PC-3 (cell line): ENCODE results near the gene IGSF22. TPM values are rescaled to one million over a fixed set of nuclear protein-coding genes. Genes with fewer than 3 reads are reported as not detected.

Experiments
- ATAC-seq: fragments of 200-7000 bp; cut with Tn5 transposase; 2 replicates; pipeline ENCODE4 v1.9.1; 2020; ENCODE audit warnings: mild to moderate bottlenecking, moderate library complexity
- BruUV-seq: library from RNA; stranded (reverse); fragments of 400-500 nt; replicated peaks from 2 replicates; lab custom pipeline; 2021; lab: Mats Ljungman, UMichigan
- CTCF ChIA-PET: fragments of 300-600 bp; sonication (Branson Sonifier 250); formaldehyde crosslinking; loops from one replicate; lab custom pipeline; 2022; ENCODE audit warnings: antibody characterized with exemption; lab: Charles Lee
- POLR2A ChIA-PET: fragments of 300-600 bp; sonication (Branson Sonifier 250); formaldehyde crosslinking; loops from one replicate; lab custom pipeline; 2022; ENCODE audit warnings: antibody characterized with exemption; ENCODE audit not compliant: unreplicated experiment; lab: Charles Lee
- DNase-seq: peaks from one replicate; pipeline ENCODE4 v3.0.0-alpha.2; 2015
- H2AFZ ChIP-seq: fragments of 300-600 bp; sonication (generic); 2 replicates; pipeline ENCODE4 v1.6.0; 2016; ENCODE audit warnings: antibody characterized with exemption, low read length
- H3F3A ChIP-seq: fragments of 300-600 bp; sonication (generic); one replicate; pipeline ENCODE4 v1.6.0; 2017; ENCODE audit warnings: antibody characterized with exemption, low read length, control low read depth, mild to moderate bottlenecking; ENCODE audit not compliant: unreplicated experiment
- H3K27ac ChIP-seq: fragments of 300-600 bp; sonication (generic); 2 replicates; pipeline ENCODE4 v1.5.1; 2016; ENCODE audit warnings: mild to moderate bottlenecking, low read length
- H3K27me3 ChIP-seq: fragments of 300-600 bp; sonication (generic); 2 replicates; pipeline ENCODE4 v1.6.1; 2016; ENCODE audit warnings: low read length, mixed read lengths
- H3K36me3 ChIP-seq: fragments of 300-600 bp; sonication (generic); 2 replicates; pipeline ENCODE4 v1.6.1; 2016; ENCODE audit warnings: low read depth, mixed run types, low read length, mixed read lengths
- H3K4me1 ChIP-seq: fragments of 300-600 bp; sonication (generic); 2 replicates; pipeline ENCODE4 v1.5.1; 2016; ENCODE audit warnings: low read length; ENCODE audit not compliant: insufficient read depth
- H3K4me2 ChIP-seq: fragments of 300-600 bp; sonication (generic); 2 replicates; pipeline ENCODE4 v1.6.0; 2016; ENCODE audit warnings: low read length
- H3K4me3 ChIP-seq: fragments of 300-600 bp; sonication (generic); 2 replicates; pipeline ENCODE4 v1.5.1; 2016; ENCODE audit warnings: mild to moderate bottlenecking, low read length, mixed read lengths
- H3K79me2 ChIP-seq: fragments of 300-600 bp; sonication (generic); 2 replicates; pipeline ENCODE4 v1.6.1; 2017; ENCODE audit warnings: low read length, mixed read lengths
- H3K9ac ChIP-seq: fragments of 300-600 bp; sonication (generic); 2 replicates; pipeline ENCODE4 v1.6.0; 2016; ENCODE audit warnings: mild to moderate bottlenecking, low read length
- H3K9me2 ChIP-seq: fragments of 300-600 bp; sonication (generic); replicated peaks from 2 replicates; pipeline ENCODE4 v1.6.1; 2016; ENCODE audit warnings: mixed run types, low read length, mixed read lengths
- H3K9me3 ChIP-seq: fragments of 300-600 bp; sonication (generic); 2 replicates; pipeline ENCODE4 v1.6.1; 2016; ENCODE audit warnings: low read length, mixed read lengths
- H4K20me1 ChIP-seq: fragments of 300-600 bp; sonication (generic); 2 replicates; pipeline ENCODE4 v1.6.1; 2016; ENCODE audit warnings: low read length, mixed read lengths
- EZH2 ChIP-seq: fragments of 300-600 bp; sonication (generic); IDR thresholded peaks from one replicate; pipeline ENCODE4 v1.6.1; 2017; ENCODE audit warnings: antibody characterized with exemption, mild to moderate bottlenecking, low read length; ENCODE audit not compliant: unreplicated experiment
- EZH2phosphoT487 ChIP-seq: fragments of 300-600 bp; sonication (generic); IDR thresholded peaks from 2 replicates; pipeline ENCODE4 v1.6.1; 2018; ENCODE audit warnings: mild to moderate bottlenecking, antibody characterized with exemption, low read length, borderline replicate concordance
- intact Hi-C: fragments of 100-400 bp; cut with micrococcal nuclease; formaldehyde crosslinking; loops from 2 replicates; pipeline ENCODE4 v1.9.0; 2023
- total RNA-seq: library from RNA; depleted of rRNA; stranded (reverse); fragments of >200 nt; gene quantifications from 2 replicates; pipeline ENCODE4 v1.2.3, GENCODE V29; 2014
- TF ChIP-seq, protein P1 (sequence below): fragments of 300-600 bp; sonication (generic); conservative IDR thresholded peaks from 2 replicates; pipeline ENCODE4 v1.5.1; 2017; ENCODE audit warnings: antibody characterized with exemption, low read depth, mild to moderate bottlenecking, low read length

The IGSF22 gene
- total RNA-seq, 1 experiment from 2014 or later: not detected

DNA sequence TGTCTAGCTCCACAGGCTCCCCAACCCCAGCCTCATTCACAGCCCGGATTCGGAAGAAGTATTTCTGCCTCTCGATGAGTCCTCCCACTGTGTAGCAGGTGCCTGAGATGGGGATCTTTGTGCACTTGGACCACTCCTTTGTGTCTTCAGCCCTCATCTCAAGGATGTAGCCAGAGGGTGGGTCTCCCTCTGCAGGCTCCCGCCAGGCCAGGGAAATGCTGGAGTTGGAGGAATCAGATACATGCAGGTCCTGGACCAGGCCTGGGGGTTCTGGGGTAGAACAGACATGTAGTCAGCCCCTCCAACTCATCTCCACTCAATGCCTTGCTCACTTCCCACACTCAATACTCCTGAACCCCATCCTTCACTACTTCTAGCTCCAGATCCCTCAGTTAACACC, 16.6 kb downstream of the IGSF22 start:
- ATAC-seq: no peak
- ChIA-PET CTCF (no interaction called here), POLR2A (no interaction called here)
- no peaks in the 10 kb centered on the region for H3K27me3 ChIP-seq
- H3K4me1 ChIP-seq: no peaks in the 10 kb centered on the region
- no peak overlapping the region for H3K9ac ChIP-seq
- H3K4me3 ChIP-seq: no peak overlapping the region
- no peaks in the 10 kb centered on the region for H3F3A ChIP-seq
- no peaks in the 10 kb centered on the region for H4K20me1 ChIP-seq
- no peaks in the 10 kb centered on the region for H3K36me3 ChIP-seq
- no peaks in the 10 kb centered on the region for H3K79me2 ChIP-seq
- no peak overlapping the region for H3K4me2 ChIP-seq
- intact Hi-C loops: no loop called here
- BruUV-seq: no TSS peak
- H2AFZ ChIP-seq: no peak overlapping the region
- TF ChIP-seq EZH2phosphoT487 (no peak), EZH2 (no peak)
- TF ChIP-seq, protein P1, sequence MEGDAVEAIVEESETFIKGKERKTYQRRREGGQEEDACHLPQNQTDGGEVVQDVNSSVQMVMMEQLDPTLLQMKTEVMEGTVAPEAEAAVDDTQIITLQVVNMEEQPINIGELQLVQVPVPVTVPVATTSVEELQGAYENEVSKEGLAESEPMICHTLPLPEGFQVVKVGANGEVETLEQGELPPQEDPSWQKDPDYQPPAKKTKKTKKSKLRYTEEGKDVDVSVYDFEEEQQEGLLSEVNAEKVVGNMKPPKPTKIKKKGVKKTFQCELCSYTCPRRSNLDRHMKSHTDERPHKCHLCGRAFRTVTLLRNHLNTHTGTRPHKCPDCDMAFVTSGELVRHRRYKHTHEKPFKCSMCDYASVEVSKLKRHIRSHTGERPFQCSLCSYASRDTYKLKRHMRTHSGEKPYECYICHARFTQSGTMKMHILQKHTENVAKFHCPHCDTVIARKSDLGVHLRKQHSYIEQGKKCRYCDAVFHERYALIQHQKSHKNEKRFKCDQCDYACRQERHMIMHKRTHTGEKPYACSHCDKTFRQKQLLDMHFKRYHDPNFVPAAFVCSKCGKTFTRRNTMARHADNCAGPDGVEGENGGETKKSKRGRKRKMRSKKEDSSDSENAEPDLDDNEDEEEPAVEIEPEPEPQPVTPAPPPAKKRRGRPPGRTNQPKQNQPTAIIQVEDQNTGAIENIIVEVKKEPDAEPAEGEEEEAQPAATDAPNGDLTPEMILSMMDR: no peak
- no peak for DNase-seq
- no peak overlapping the region for H3K27ac ChIP-seq
- H3K9me3 ChIP-seq: no peaks in the 10 kb centered on the region
- H3K9me2 ChIP-seq: no peaks in the 10 kb centered on the region

DNA sequence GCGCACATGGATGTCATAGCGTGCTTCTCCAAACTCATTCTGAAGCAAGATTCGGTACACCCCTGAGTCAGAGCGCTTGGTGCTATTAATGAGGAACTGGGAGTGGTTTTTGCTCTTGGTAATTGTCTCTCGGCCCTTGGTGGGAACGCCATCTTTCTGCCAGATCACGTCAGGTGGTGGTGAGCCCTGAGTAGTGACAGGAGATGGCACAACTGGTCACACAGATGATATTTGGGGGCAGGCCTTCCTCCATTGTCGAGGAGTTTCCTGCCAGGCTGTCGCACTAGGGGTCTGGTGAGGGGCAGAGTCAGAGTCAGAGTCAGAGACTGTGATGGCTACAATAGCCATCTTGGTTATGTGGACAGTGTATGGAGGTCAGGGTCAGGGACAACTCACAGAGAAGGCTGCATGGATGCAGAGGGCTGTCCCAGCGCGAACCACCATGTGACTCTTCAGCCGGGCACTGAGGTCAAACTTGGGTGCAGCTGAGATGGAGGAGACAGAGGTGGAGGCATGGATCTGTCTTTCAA, 18.1 kb downstream of the IGSF22 start:
- no peak overlapping the region for H3K9ac ChIP-seq
- no TSS peak for BruUV-seq
- no peaks in the 10 kb centered on the region for H3K27me3 ChIP-seq
- H2AFZ ChIP-seq: no peak overlapping the region
- no peaks in the 10 kb centered on the region for H3K9me2 ChIP-seq
- H3K27ac ChIP-seq: no peak overlapping the region
- H4K20me1 ChIP-seq: no peaks in the 10 kb centered on the region
- no peak overlapping the region for H3K4me3 ChIP-seq
- no peak for ATAC-seq
- H3K36me3 ChIP-seq: no peaks in the 10 kb centered on the region
- H3K4me2 ChIP-seq: no peak overlapping the region
- ChIA-PET CTCF (interaction anchor here (0.7 kb wide), 1 partner anchor 14 kb away, joined by 3 read pairs; no protein-coding TSS in a partner anchor), POLR2A (no interaction called here)
- no peaks in the 10 kb centered on the region for H3K9me3 ChIP-seq
- H3K4me1 ChIP-seq: no peaks in the 10 kb centered on the region
- TF ChIP-seq, protein P1: no peak
- TF ChIP-seq EZH2phosphoT487 (no peak), EZH2 (no peak)
- intact Hi-C loops: no loop called here
- no peak for DNase-seq
- no peaks in the 10 kb centered on the region for H3K79me2 ChIP-seq
- H3F3A ChIP-seq: no peaks in the 10 kb centered on the region

DNA sequence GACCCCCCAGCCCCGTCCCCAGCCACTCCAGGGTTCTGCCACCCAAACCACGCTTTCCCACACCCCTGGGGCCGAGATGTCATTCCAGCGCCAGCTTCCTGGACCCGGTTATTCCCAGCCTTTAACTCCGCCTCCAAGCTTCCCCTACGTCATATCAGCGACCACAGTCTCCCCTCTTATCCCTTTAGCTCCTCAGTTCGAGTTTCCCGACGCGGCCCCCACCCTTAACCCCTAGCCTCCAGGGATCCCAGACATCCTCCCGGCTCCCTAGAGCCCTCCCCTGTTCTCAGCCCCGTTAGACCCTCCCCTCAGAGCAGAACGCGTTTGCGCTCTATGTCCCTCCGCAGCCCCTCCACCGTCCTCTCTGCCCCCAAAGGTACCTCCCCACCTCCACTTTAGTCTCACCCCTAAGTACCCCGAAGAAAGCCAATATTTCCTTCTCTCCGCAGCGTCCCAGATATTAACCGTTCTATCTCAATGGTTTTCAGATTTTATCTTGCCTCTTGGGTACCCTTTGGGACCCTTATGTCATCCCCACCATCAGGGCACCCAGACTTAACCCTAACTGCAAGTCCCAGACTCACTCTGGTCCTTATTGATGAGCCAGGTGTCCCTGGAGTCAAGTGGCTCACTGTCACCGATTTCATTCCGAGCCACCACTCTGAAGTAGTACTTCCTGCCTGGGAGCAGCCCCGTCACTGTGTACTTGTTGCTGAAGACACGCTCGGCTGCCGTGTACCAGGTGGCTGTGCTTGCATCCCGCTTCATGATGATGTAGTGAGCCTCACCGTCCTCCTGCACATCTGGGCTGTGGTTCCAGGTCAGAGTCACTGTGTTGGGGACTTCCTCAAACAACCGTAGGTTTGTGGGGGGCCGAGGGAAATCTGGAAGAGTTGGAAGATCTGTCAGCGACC, 19.4 kb downstream of the IGSF22 start:
- Histone ChIP-seq H3K9me2 (no peaks in the 10 kb centered on the region), H2AFZ (no peak overlapping the region), H4K20me1 (no peaks in the 10 kb centered on the region), H3K36me3 (no peaks in the 10 kb centered on the region), H3K9me3 (no peaks in the 10 kb centered on the region), H3K9ac (no peak overlapping the region), H3K27ac (no peak overlapping the region), H3K4me1 (no peaks in the 10 kb centered on the region), H3K27me3 (no peaks in the 10 kb centered on the region), H3K79me2 (no peaks in the 10 kb centered on the region), H3F3A (no peaks in the 10 kb centered on the region), H3K4me3 (no peak overlapping the region), H3K4me2 (no peak overlapping the region)
- DNase-seq (no peak), ATAC-seq (no peak)
- POLR2A ChIA-PET: no interaction called here
- no TSS peak for BruUV-seq
- CTCF ChIA-PET: no interaction called here
- TF ChIP-seq EZH2 (no peak), EZH2phosphoT487 (no peak)
- TF ChIP-seq, protein P1: no peak
- intact Hi-C loops: no loop called here
